Astrocyte (in vitro differentiated cells and primary cell): ENCODE data around the gene CYP1A2.

ENCODE experiments used
- CTCF ChIP-seq: IDR thresholded peaks from 2 replicates; pipeline ENCODE4 v1.5.1; 2011; ENCODE audit warnings: low read depth, mild to moderate bottlenecking, inconsistent platforms, low read length, moderate library complexity; ENCODE audit not compliant: insufficient read depth
- EZH2 ChIP-seq: IDR thresholded peaks from 2 replicates; pipeline ENCODE4 v1.6.1; 2012; ENCODE audit warnings: mild to moderate bottlenecking, low read length, inconsistent platforms; ENCODE audit not compliant: insufficient read depth

DNA sequence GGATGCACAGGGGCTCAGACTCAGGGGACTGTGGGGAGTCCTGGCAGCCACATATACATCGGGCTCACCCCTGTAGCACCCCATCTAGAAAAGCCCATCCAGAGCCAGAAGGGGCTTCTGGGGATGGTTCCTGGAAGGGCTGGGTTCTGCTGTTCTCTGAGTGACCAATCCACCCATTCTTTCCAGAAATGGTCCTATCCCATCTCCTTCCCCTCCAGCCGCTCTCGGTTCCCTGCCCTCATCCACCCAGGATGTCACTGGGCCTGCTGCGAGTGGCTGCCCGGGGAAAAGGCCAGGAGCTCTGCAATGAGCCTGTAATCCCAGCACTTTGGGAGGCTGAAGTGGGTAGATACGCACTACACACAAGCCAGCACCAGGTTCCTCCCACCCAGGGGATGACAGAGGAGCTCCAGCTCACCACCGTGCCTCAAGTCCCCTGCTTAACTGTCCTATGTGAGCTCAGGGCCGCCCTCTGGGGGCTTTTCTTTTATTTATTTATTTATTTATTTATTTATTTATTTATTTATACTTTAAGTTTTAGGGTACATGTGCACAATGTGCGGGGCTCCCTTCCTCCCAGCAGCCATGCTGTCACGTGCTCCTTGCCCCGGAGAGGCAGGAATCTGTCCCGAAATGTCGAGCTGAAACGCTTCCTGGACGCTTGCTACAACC, 19.6 kb downstream of the CYP1A2 start:
- no peak for TF ChIP-seq CTCF
- TF ChIP-seq EZH2, result no peak
